ENCODE results near the gene RMDN2. TPM values are rescaled to one million over a fixed set of nuclear protein-coding genes. Genes with fewer than 3 reads are reported as not detected.

Gene RMDN2
- total and polyA plus RNA-seq, 10 of the 15 experiments (the other 5 are each of a cell fraction or from before 2014, with no cell fraction given) = 2.6 to 12.4 (median 9.2) TPM

DNA sequence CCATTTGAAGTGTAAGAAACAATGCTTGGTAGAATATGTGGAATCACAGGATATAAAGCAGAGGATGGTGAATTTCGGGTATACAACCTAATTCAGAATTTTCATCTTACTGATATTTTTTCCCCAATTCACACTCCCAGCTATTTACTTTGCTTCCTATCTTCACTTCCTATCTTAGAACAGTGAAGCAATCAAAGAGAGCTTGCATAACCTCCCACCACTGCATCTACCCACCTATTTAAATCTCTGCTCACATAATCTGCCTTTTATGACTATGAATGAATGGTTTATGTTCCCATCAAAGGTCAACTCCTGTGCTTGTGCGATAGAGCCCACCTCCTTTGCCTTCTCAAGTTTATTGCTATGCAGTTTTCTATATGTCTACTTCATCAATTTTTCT is 3.3 kb downstream of the RMDN2 start:
- H4K20me1 ChIP-seq (ENCODE audit: control insufficient read depth, insufficient read depth) = no peaks in the 10 kb centered on the region
- ChIA-PET POLR2A (interaction anchor here (0.6 kb wide), 1 partner anchor 768 kb away, joined by 3 read pairs; no protein-coding TSS in a partner anchor), RAD21 (ENCODE audit: unreplicated experiment) (no interaction called here), SMC1A (ENCODE audit: uncharacterized antibody, unreplicated experiment) (interaction anchor here (0.6 to 1.2 kb wide), 3 partner anchors 52 to 552 kb away, joined by 3 read pairs; no protein-coding TSS in a partner anchor), CTCF (interaction anchor here (1.4 kb wide), 1 partner anchor 35 kb away, joined by 3 read pairs; no protein-coding TSS in a partner anchor)
- in situ Hi-C loops (cut with MboI) = no loop called here
- H3K9me3 ChIP-seq (replicated peaks; ENCODE audit: control insufficient read depth, insufficient read depth, low read length) = no peaks in the 10 kb centered on the region
- no peak overlapping the region for H3K9ac ChIP-seq (ENCODE audit: control insufficient read depth, insufficient read depth, low read length)
- WGBS (ENCODE audit: insufficient coverage, insufficient replicate concordance, low lambda C conversion rate, missing lambda C conversion rate) = 21% methylated on average over 2 of the region's 2 CpGs
- FAIRE-seq (no peak), ATAC-seq (no peak), DNase-seq (ENCODE audit: low read depth, low spot score) (no peak)
- H3K4me2 ChIP-seq (ENCODE audit: control insufficient read depth, insufficient read depth) = no peak overlapping the region
- H3K4me1 ChIP-seq (ENCODE audit: control insufficient read depth, insufficient read depth, low read length) = peaks cover 7% of the 10 kb centered on the region
- H3K4me3 ChIP-seq = no peak overlapping the region
- no peaks in the 10 kb centered on the region for H3K79me2 ChIP-seq (ENCODE audit: control insufficient read depth, insufficient read depth, low read length)
- intact Hi-C loops (cut with micrococcal nuclease; ENCODE audit: unreplicated experiment) = loop anchor here (5.0 kb wide), 1 partner anchor 109 kb away; no protein-coding TSS in a partner anchor
- H3K36me3 ChIP-seq (ENCODE audit: control insufficient read depth in 2 of 2, insufficient read depth in 2 of 2, low read length in 1 of 2) = no peaks in the 10 kb centered on the region
- H3K27me3 ChIP-seq (replicated peaks in 1 of 2; ENCODE audit: control insufficient read depth in 2 of 2, insufficient read depth in 2 of 2, low read length in 1 of 2) = no peaks in the 10 kb centered on the region
- no peak overlapping the region for H2AFZ ChIP-seq (ENCODE audit: control insufficient read depth, low read depth, low read length)
- no TSS peak for BruUV-seq (replicated peaks)
- no peak overlapping the region for H3K27ac ChIP-seq (ENCODE audit: control insufficient read depth, insufficient read depth)
- TF ChIP-seq ZNF217 (IDR thresholded peaks at IDR 0.05) = no peak
- TF ChIP-seq, protein P1, sequence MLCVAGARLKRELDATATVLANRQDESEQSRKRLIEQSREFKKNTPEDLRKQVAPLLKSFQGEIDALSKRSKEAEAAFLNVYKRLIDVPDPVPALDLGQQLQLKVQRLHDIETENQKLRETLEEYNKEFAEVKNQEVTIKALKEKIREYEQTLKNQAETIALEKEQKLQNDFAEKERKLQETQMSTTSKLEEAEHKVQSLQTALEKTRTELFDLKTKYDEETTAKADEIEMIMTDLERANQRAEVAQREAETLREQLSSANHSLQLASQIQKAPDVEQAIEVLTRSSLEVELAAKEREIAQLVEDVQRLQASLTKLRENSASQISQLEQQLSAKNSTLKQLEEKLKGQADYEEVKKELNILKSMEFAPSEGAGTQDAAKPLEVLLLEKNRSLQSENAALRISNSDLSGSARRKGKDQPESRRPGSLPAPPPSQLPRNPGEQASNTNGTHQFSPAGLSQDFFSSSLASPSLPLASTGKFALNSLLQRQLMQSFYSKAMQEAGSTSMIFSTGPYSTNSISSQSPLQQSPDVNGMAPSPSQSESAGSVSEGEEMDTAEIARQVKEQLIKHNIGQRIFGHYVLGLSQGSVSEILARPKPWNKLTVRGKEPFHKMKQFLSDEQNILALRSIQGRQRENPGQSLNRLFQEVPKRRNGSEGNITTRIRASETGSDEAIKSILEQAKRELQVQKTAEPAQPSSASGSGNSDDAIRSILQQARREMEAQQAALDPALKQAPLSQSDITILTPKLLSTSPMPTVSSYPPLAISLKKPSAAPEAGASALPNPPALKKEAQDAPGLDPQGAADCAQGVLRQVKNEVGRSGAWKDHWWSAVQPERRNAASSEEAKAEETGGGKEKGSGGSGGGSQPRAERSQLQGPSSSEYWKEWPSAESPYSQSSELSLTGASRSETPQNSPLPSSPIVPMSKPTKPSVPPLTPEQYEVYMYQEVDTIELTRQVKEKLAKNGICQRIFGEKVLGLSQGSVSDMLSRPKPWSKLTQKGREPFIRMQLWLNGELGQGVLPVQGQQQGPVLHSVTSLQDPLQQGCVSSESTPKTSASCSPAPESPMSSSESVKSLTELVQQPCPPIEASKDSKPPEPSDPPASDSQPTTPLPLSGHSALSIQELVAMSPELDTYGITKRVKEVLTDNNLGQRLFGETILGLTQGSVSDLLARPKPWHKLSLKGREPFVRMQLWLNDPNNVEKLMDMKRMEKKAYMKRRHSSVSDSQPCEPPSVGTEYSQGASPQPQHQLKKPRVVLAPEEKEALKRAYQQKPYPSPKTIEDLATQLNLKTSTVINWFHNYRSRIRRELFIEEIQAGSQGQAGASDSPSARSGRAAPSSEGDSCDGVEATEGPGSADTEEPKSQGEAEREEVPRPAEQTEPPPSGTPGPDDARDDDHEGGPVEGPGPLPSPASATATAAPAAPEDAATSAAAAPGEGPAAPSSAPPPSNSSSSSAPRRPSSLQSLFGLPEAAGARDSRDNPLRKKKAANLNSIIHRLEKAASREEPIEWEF (IDR thresholded peaks at IDR 0.05; ENCODE audit: insufficient replicate concordance, low read depth, low read length) = no peak
- no peak for TF ChIP-seq YY1 (IDR thresholded peaks at IDR 0.05; ENCODE audit: low read depth, low read length)
- TF ChIP-seq BCL3 (IDR thresholded peaks at IDR 0.05; ENCODE audit: borderline replicate concordance, insufficient read depth, low read depth, low read length, poor library complexity, severe bottlenecking) = no peak
- TF ChIP-seq MXI1 (IDR thresholded peaks at IDR 0.05; ENCODE audit: low read depth, low read length) = no peak
- TF ChIP-seq, protein P2, sequence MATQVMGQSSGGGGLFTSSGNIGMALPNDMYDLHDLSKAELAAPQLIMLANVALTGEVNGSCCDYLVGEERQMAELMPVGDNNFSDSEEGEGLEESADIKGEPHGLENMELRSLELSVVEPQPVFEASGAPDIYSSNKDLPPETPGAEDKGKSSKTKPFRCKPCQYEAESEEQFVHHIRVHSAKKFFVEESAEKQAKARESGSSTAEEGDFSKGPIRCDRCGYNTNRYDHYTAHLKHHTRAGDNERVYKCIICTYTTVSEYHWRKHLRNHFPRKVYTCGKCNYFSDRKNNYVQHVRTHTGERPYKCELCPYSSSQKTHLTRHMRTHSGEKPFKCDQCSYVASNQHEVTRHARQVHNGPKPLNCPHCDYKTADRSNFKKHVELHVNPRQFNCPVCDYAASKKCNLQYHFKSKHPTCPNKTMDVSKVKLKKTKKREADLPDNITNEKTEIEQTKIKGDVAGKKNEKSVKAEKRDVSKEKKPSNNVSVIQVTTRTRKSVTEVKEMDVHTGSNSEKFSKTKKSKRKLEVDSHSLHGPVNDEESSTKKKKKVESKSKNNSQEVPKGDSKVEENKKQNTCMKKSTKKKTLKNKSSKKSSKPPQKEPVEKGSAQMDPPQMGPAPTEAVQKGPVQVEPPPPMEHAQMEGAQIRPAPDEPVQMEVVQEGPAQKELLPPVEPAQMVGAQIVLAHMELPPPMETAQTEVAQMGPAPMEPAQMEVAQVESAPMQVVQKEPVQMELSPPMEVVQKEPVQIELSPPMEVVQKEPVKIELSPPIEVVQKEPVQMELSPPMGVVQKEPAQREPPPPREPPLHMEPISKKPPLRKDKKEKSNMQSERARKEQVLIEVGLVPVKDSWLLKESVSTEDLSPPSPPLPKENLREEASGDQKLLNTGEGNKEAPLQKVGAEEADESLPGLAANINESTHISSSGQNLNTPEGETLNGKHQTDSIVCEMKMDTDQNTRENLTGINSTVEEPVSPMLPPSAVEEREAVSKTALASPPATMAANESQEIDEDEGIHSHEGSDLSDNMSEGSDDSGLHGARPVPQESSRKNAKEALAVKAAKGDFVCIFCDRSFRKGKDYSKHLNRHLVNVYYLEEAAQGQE (IDR thresholded peaks at IDR 0.05; ENCODE audit: low read depth, low read length) = no peak
- no peak for TF ChIP-seq E2F8 (IDR thresholded peaks at IDR 0.05; ENCODE audit: low read depth, partially characterized antibody)
- no peak for TF ChIP-seq BMI1 (IDR thresholded peaks at IDR 0.05; ENCODE audit: borderline replicate concordance)
- TF ChIP-seq SPI1 (IDR thresholded peaks at IDR 0.05; ENCODE audit: borderline replicate concordance, insufficient read depth, low read depth, low read length) = no peak
- no peak for TF ChIP-seq ATF7 (IDR thresholded peaks at IDR 0.05; ENCODE audit: low read depth)
